SK-N-DZ (cell line): Measurements from ENCODE around the gene NOL6.
"Not testable (repeated sequence)": the region's sequence is repeated elsewhere in the genome, so short reads cannot be mapped to it uniquely, and the experiment has no call there.

ENCODE experiments used
- DNase-seq: peaks from one replicate; pipeline ENCODE4 v3.0.0-alpha.2; 2015; ENCODE audit warnings: low spot score
- small RNA-seq, 2 experiments: library from RNA; depleted of rRNA; stranded (forward); fragments of <200 nt; gene quantifications; one replicate each; pipeline ENCODE3, GENCODE V24; 2014

NOL6 gene

GRCh38 chr9:33434317-33435105 is 39.2 kb downstream of the NOL6 start:
- no peak for DNase-seq

- DNase-seq, result no peak
Measured at GRCh38 chr9:33433871-33434270, 39.9 kb downstream of the NOL6 start.

GRCh38 chr9:33431420-33431819 is 42.3 kb downstream of the NOL6 start:
- no peak for DNase-seq

GRCh38 chr9:33430942-33431341 is 42.8 kb downstream of the NOL6 start:
- DNase-seq, result no peak

- DNase-seq, result no peak
Measured at GRCh38 chr9:33429256-33429985, 44.3 kb downstream of the NOL6 start.

- DNase-seq, result no peak
Measured at GRCh38 chr9:33426843-33427293, 46.9 kb downstream of the NOL6 start.

GRCh38 chr9:33425128-33425533 is 48.6 kb downstream of the NOL6 start:
- DNase-seq, result no peak

GRCh38 chr9:33424492-33424891 is 49.2 kb downstream of the NOL6 start:
- DNase-seq, result not testable (repeated sequence)

- DNase-seq, result not testable (repeated sequence)
Measured at GRCh38 chr9:33424043-33424442, 49.7 kb downstream of the NOL6 start.

- DNase-seq, result no peak
Measured at GRCh38 chr9:33419708-33420303, 53.9 kb downstream of the NOL6 start.

GRCh38 chr9:33418090-33418489 is 55.6 kb downstream of the NOL6 start:
- no peak for DNase-seq

- DNase-seq, result no peak
Measured at GRCh38 chr9:33416996-33417395, 56.7 kb downstream of the NOL6 start.

GRCh38 chr9:33415501-33416038 is 58.2 kb downstream of the NOL6 start:
- no peak for DNase-seq

GRCh38 chr9:33414889-33415500 is 58.7 kb downstream of the NOL6 start:
- no peak for DNase-seq

- no peak for DNase-seq
Measured at GRCh38 chr9:33414268-33414667, 59.5 kb downstream of the NOL6 start.

Small RNA genes within 50 kb of the gene (small RNA-seq; reads per million reads assigned to genes)
- gene AL356218.2 (0 reads per million in 2 experiments), gene MIR6851 (0 reads per million in 2 experiments)
